Panc1 (cell line): ENCODE results near the gene CCDC40. TPM values are rescaled to one million over a fixed set of nuclear protein-coding genes. Genes with fewer than 3 reads are reported as not detected.

Experiments
- ATAC-seq: fragments of 200-7000 bp; cut with Tn5 transposase; 2 replicates; pipeline ENCODE4 v1.9.1; 2020; ENCODE audit warnings: mild to moderate bottlenecking, moderate library complexity
- BruUV-seq: library from RNA; stranded (reverse); fragments of 400-500 nt; replicated peaks from 2 replicates; lab custom pipeline; 2021; lab: Mats Ljungman, UMichigan
- CTCF ChIA-PET: fragments of 300-600 bp; sonication (Branson Sonifier 250); formaldehyde crosslinking; loops from one replicate; lab custom pipeline; 2022; ENCODE audit warnings: antibody characterized with exemption; lab: Charles Lee
- POLR2A ChIA-PET: fragments of 300-600 bp; sonication (Branson Sonifier 250); formaldehyde crosslinking; loops from one replicate; lab custom pipeline; 2022; ENCODE audit warnings: antibody characterized with exemption; lab: Charles Lee
- DNase-seq: peaks from one replicate; pipeline ENCODE4 v3.0.0-alpha.2; 2010; ENCODE audit warnings: low read depth, low spot score
- H3K27ac ChIP-seq: 2 replicates; pipeline ENCODE4 v1.5.1; 2011; ENCODE audit warnings: mild to moderate bottlenecking, low read length, inconsistent platforms
- H3K27me3 ChIP-seq: fragments of 200-500 bp; sonication (Bioruptor generic); 2 replicates; pipeline ENCODE4 v1.6.0; 2014; ENCODE audit warnings: low read length, inconsistent platforms; ENCODE audit not compliant: control insufficient read depth, insufficient read depth
- H3K36me3 ChIP-seq: fragments of 200-500 bp; sonication (Bioruptor generic); 2 replicates; pipeline ENCODE4 v1.5.1; 2014; ENCODE audit warnings: inconsistent platforms, mild to moderate bottlenecking, low read length, moderate library complexity; ENCODE audit not compliant: control insufficient read depth, insufficient read depth
- H3K4me1 ChIP-seq: 2 replicates; pipeline ENCODE4 v1.5.1; 2011; ENCODE audit warnings: inconsistent platforms, mild to moderate bottlenecking, low read length, moderate library complexity; ENCODE audit not compliant: control insufficient read depth, insufficient read depth
- H3K4me3 ChIP-seq, 2 experiments: 2 replicates each; pipeline ENCODE4 v1.5.1; 2011 to 2012; ENCODE audit warnings: low read depth in 2 of 2, low read length in 2 of 2, mild to moderate bottlenecking in 2 of 2, inconsistent platforms in 1 of 2, moderate library complexity in 1 of 2
- H3K9me3 ChIP-seq: fragments of 200-500 bp; sonication (Bioruptor generic); 2 replicates; pipeline ENCODE4 v1.5.1; 2014; ENCODE audit warnings: low read depth, mild to moderate bottlenecking, inconsistent platforms, low read length, moderate library complexity; ENCODE audit not compliant: control insufficient read depth, insufficient read depth
- POLR2AphosphoS5 ChIP-seq: IDR thresholded peaks from 2 replicates; pipeline ENCODE4 v1.6.1; 2012; ENCODE audit warnings: mild to moderate bottlenecking, low read depth, low read length, moderate library complexity
- SIN3A ChIP-seq: IDR thresholded peaks from 2 replicates; pipeline ENCODE4 v1.6.1; 2012; ENCODE audit warnings: low read depth, mild to moderate bottlenecking, low read length, moderate library complexity, borderline replicate concordance; ENCODE audit not compliant: insufficient read depth
- TCF7L2 ChIP-seq: IDR thresholded peaks from 2 replicates; pipeline ENCODE4 v1.6.1; 2011; ENCODE audit warnings: mild to moderate bottlenecking, low read depth, low read length, inconsistent platforms
- in situ Hi-C: cut with HindIII; loops from 2 replicates; pipeline ENCODE4 v1.10.0; 2016; ENCODE audit warnings: low sequenced_read_pairs, low pct_unique_long_range_greater_than_20kb
- intact Hi-C: fragments of 100-400 bp; cut with micrococcal nuclease; formaldehyde crosslinking; loops from one replicate; pipeline ENCODE4 v1.10.0; 2022; ENCODE audit not compliant: unreplicated experiment
- total RNA-seq: library from RNA; stranded (reverse); gene quantifications from one replicate; pipeline ENCODE4 v1.2.1, GENCODE V29; 2021; ENCODE audit not compliant: unreplicated experiment
- TF ChIP-seq, protein P1 (sequence below), 2 experiments: IDR thresholded peaks; 2 replicates each; pipeline ENCODE4 v1.6.1; 2011 to 2012; ENCODE audit warnings: low read depth in 2 of 2, control low read depth in 1 of 2, low read length in 1 of 2, mild to moderate bottlenecking in 1 of 2, moderate library complexity in 1 of 2; ENCODE audit not compliant: insufficient read depth in 1 of 2
- TF ChIP-seq, protein P2 (sequence below): fragments of 450-650 bp; IDR thresholded peaks from 2 replicates; pipeline ENCODE4 v1.5.1; 2017; ENCODE audit warnings: mild to moderate bottlenecking

The CCDC40 gene
- total RNA-seq, 1 experiment from 2014 or later: 18.0 TPM

DNA sequence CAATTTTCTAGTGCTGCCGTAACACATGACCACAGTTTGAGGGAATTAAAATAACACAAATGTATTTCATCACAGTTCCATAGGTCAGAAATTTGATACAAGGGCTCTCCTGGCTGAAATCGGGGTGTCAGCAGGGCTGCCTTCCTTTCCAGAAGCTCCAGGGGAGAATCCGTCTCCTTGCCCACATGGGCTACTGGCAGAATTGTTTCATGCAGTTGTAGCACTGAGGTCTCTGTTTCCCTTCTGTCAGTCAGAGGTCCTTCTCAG lies 89.9 kb downstream of the CCDC40 start:
- in situ Hi-C loops: no loop called here

GRCh38 chr17:80129006-80129565 lies 92.6 kb downstream of the CCDC40 start:
- Histone ChIP-seq H3K27ac (no peak overlapping the region), H3K4me1 (no peaks in the 10 kb centered on the region), H3K27me3 (no peaks in the 10 kb centered on the region), H3K4me3 (no peak overlapping the region), H3K36me3 (peaks cover 7% of the 10 kb centered on the region; the same call in 1 of the 2 replicates), H3K9me3 (no peaks in the 10 kb centered on the region)
- ChIA-PET POLR2A (interaction anchor here (0.5 kb wide), 1 partner anchor 116 kb away, joined by 5 read pairs; no protein-coding TSS in a partner anchor), CTCF (interaction anchor here (1.0 kb wide), 1 partner anchor 66 kb away, joined by 3 read pairs; no protein-coding TSS in a partner anchor)
- in situ Hi-C loops (no loop called here), intact Hi-C loops (no loop called here)
- ATAC-seq (no peak), DNase-seq (no peak)
- no TSS peak for BruUV-seq
- TF ChIP-seq SIN3A: no peak
- TF ChIP-seq, protein P1, sequence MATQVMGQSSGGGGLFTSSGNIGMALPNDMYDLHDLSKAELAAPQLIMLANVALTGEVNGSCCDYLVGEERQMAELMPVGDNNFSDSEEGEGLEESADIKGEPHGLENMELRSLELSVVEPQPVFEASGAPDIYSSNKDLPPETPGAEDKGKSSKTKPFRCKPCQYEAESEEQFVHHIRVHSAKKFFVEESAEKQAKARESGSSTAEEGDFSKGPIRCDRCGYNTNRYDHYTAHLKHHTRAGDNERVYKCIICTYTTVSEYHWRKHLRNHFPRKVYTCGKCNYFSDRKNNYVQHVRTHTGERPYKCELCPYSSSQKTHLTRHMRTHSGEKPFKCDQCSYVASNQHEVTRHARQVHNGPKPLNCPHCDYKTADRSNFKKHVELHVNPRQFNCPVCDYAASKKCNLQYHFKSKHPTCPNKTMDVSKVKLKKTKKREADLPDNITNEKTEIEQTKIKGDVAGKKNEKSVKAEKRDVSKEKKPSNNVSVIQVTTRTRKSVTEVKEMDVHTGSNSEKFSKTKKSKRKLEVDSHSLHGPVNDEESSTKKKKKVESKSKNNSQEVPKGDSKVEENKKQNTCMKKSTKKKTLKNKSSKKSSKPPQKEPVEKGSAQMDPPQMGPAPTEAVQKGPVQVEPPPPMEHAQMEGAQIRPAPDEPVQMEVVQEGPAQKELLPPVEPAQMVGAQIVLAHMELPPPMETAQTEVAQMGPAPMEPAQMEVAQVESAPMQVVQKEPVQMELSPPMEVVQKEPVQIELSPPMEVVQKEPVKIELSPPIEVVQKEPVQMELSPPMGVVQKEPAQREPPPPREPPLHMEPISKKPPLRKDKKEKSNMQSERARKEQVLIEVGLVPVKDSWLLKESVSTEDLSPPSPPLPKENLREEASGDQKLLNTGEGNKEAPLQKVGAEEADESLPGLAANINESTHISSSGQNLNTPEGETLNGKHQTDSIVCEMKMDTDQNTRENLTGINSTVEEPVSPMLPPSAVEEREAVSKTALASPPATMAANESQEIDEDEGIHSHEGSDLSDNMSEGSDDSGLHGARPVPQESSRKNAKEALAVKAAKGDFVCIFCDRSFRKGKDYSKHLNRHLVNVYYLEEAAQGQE (IDR thresholded peaks at IDR 0.05; ENCODE audit: insufficient read depth in 1 of 2, low read depth in 2 of 2, low read length in 1 of 2): no peak
- no peak for TF ChIP-seq POLR2AphosphoS5
- TF ChIP-seq TCF7L2: no peak
- TF ChIP-seq, protein P2, sequence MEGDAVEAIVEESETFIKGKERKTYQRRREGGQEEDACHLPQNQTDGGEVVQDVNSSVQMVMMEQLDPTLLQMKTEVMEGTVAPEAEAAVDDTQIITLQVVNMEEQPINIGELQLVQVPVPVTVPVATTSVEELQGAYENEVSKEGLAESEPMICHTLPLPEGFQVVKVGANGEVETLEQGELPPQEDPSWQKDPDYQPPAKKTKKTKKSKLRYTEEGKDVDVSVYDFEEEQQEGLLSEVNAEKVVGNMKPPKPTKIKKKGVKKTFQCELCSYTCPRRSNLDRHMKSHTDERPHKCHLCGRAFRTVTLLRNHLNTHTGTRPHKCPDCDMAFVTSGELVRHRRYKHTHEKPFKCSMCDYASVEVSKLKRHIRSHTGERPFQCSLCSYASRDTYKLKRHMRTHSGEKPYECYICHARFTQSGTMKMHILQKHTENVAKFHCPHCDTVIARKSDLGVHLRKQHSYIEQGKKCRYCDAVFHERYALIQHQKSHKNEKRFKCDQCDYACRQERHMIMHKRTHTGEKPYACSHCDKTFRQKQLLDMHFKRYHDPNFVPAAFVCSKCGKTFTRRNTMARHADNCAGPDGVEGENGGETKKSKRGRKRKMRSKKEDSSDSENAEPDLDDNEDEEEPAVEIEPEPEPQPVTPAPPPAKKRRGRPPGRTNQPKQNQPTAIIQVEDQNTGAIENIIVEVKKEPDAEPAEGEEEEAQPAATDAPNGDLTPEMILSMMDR: no peak

More for the DNA sequence above, 89.9 kb downstream of the CCDC40 start:
- Histone ChIP-seq H3K9me3 (no peaks in the 10 kb centered on the region), H3K27me3 (no peaks in the 10 kb centered on the region), H3K27ac (no peak overlapping the region), H3K36me3 (no peaks in the 10 kb centered on the region), H3K4me1 (0 out of 2 replicates have a peak, but pooled peaks cover 3% of the 10 kb centered on the region), H3K4me3 (no peak overlapping the region)
- DNase-seq (no peak), ATAC-seq (no peak)
- intact Hi-C loops: no loop called here
- ChIA-PET POLR2A (no interaction called here), CTCF (no interaction called here)
- TF ChIP-seq, protein P2: no peak
- no peak for TF ChIP-seq TCF7L2
- no peak for TF ChIP-seq POLR2AphosphoS5
- TF ChIP-seq SIN3A: no peak
- TF ChIP-seq, protein P1 (IDR thresholded peaks at IDR 0.05; ENCODE audit: insufficient read depth in 1 of 2, low read depth in 2 of 2, low read length in 1 of 2): no peak
- no TSS peak for BruUV-seq
